PFSK-1 (cell line): ENCODE measurements around the gene CALHM6.

Experiments used
- FOXP2 ChIP-seq: optimal IDR thresholded peaks from 2 replicates; pipeline ENCODE3; 2011; ENCODE audit warnings: borderline replicate concordance, control low read depth, inconsistent platforms; ENCODE audit not compliant: insufficient read depth; ENCODE audit errors: extremely low read length, extremely low read depth
- POLR2AphosphoS5 ChIP-seq: IDR thresholded peaks from 2 replicates; pipeline ENCODE4 v1.6.1; 2012; ENCODE audit warnings: low read depth, mild to moderate bottlenecking, control low read depth, low read length, moderate library complexity
- SIN3A ChIP-seq: IDR thresholded peaks from 2 replicates; pipeline ENCODE4 v1.6.1; 2012; ENCODE audit warnings: mild to moderate bottlenecking, low read length, moderate library complexity, borderline replicate concordance; ENCODE audit not compliant: insufficient read depth
- TAF1 ChIP-seq: IDR thresholded peaks from 2 replicates; pipeline ENCODE4 v1.6.1; 2012; ENCODE audit warnings: low read length, control low read depth, borderline replicate concordance; ENCODE audit not compliant: insufficient read depth
- TF ChIP-seq, protein P1 (sequence below), 2 experiments: IDR thresholded peaks; 2 replicates each; pipeline versions ENCODE4 v1.6.1 to v1.8.0; 2011 to 2012; ENCODE audit warnings: low read depth in 2 of 2, low read length in 2 of 2, control low read depth in 1 of 2, inconsistent platforms in 1 of 2, mild to moderate bottlenecking in 1 of 2, moderate library complexity in 1 of 2; ENCODE audit not compliant: insufficient read depth in 1 of 2

Gene CALHM6

DNA sequence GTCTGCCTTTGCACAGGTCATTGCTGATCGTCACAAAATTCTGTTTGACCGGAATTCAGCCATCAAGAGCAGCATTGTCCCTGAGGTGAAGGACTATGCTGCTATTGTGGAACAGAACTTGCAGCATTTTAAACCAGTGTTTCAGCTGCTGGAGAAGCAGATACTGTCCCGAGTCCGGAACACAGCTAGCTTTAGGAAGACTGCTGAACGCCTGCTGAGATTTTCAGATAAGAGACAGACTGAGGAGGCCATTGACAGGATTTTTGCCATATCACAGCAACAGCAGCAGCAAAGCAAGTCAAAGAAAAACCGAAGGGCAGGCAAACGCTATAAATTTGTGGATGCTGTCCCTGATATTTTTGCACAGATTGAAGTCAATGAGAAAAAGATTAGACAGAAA, 24.6 kb upstream of the CALHM6 start:
- TF ChIP-seq SIN3A: no peak
- TF ChIP-seq, protein P1, sequence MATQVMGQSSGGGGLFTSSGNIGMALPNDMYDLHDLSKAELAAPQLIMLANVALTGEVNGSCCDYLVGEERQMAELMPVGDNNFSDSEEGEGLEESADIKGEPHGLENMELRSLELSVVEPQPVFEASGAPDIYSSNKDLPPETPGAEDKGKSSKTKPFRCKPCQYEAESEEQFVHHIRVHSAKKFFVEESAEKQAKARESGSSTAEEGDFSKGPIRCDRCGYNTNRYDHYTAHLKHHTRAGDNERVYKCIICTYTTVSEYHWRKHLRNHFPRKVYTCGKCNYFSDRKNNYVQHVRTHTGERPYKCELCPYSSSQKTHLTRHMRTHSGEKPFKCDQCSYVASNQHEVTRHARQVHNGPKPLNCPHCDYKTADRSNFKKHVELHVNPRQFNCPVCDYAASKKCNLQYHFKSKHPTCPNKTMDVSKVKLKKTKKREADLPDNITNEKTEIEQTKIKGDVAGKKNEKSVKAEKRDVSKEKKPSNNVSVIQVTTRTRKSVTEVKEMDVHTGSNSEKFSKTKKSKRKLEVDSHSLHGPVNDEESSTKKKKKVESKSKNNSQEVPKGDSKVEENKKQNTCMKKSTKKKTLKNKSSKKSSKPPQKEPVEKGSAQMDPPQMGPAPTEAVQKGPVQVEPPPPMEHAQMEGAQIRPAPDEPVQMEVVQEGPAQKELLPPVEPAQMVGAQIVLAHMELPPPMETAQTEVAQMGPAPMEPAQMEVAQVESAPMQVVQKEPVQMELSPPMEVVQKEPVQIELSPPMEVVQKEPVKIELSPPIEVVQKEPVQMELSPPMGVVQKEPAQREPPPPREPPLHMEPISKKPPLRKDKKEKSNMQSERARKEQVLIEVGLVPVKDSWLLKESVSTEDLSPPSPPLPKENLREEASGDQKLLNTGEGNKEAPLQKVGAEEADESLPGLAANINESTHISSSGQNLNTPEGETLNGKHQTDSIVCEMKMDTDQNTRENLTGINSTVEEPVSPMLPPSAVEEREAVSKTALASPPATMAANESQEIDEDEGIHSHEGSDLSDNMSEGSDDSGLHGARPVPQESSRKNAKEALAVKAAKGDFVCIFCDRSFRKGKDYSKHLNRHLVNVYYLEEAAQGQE (IDR thresholded peaks at IDR 0.05; ENCODE audit: insufficient read depth in 1 of 2, low read depth in 2 of 2, low read length in 2 of 2): no peak

GRCh38 chr6:116437656-116438055, 23.5 kb upstream of the CALHM6 start:
- TF ChIP-seq TAF1 (no peak), SIN3A (no peak)

DNA sequence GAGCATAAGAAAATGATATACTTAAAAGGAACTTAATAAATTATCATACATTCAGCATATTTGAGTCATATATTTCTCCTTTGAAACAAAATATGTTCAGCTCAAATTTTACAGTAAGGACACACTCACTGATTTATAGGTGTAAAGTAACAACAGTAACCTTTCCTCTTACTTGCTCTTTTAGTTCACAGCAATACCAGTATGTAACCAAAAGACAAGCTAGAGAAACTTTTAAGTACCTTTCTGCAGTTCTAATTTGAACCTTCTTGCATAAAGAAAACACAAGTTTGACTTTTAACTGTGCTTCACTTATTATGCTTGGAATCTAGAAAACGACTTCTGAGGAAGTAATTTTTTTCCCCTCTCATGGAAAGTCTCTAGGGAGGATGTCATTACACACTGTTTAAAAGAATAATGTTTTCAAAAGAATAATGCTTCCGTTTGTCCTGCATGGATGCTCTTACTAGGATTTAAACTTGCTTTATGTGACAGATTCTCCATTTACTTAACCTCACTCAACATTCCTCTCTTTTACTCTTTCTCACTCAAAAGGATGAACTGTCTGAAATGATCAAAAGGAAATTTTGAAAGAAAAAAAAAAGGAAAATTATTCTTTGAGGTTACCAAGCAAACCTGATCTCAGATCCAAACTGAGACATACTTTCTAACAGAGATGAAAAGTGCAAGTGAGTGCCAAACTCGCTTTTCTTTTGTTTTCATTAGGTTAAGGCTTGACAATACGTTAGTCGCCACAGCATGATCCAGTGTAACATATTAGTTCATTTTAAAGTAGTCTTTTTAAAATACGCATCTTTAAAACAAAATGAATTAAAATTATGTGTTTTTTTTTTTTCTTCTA, 22.4 kb upstream of the CALHM6 start:
- TF ChIP-seq FOXP2 (no peak), SIN3A (no peak), TAF1 (no peak), POLR2AphosphoS5 (no peak)
- TF ChIP-seq, protein P1 (IDR thresholded peaks at IDR 0.05; ENCODE audit: insufficient read depth in 1 of 2, low read depth in 2 of 2, low read length in 2 of 2): no peak

DNA sequence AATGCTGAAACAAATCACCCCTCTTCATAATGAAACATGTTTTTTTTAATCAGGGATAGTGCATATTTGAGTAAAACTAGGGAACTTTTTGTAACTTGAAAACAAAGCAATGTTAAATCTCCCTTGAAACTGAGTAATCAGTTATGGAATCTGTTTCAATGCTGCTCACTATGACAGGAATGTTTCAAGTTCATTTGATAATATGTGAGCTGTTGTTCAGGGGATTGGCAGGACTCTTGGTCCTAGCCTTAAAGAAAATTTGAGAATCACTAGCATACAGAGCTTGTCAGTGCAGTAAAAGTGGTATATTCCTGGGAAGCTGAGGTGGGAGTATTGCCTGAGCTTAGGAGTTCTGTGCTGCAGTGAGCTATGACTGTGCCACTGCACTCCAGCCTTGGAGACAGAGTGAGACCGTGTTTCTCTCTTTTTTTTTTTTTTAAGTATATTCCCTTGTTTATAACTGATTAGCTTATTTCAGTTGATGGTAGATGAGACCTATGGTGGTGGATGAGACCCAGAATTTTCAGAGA, 21.6 kb upstream of the CALHM6 start:
- TF ChIP-seq POLR2AphosphoS5 (no peak), FOXP2 (no peak), SIN3A (no peak), TAF1 (no peak)
- TF ChIP-seq, protein P1 (IDR thresholded peaks at IDR 0.05; ENCODE audit: insufficient read depth in 1 of 2, low read depth in 2 of 2, low read length in 2 of 2): no peak

DNA sequence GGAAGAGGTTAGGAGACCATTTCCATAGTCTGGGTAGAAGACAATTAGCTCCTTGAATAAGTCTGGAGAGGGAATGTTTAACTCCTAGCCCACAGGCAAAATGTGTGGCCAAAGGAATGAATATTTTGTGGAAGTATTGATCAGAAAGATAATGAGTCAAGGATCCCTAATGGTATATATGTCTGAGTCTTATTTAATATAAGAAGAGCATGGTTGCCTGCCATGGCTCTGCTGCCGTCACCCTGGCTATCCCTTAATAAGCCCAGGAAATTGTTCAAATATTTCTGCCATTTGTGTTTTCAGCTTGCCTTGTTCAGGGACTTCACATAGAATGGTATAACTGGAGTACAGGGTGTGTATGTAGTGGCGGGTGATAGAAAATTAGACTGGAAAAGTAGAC, 18.1 kb upstream of the CALHM6 start:
- TF ChIP-seq, protein P1 (IDR thresholded peaks at IDR 0.05; ENCODE audit: insufficient read depth in 1 of 2, low read depth in 2 of 2, low read length in 2 of 2): no peak
